NB4 (cell line): ENCODE data around the gene GABRA5.
"Not testable (repeated sequence)": the region's sequence is repeated elsewhere in the genome, so short reads cannot be mapped to it uniquely, and the experiment has no call there.

Experiments used
- DNase-seq: peaks from one replicate; pipeline ENCODE4 v3.0.0; 2010; ENCODE audit warnings: low read depth
- H3K4me3 ChIP-seq: one replicate; pipeline ENCODE4 v1.5.1; 2011; ENCODE audit warnings: mild to moderate bottlenecking, low read depth, low read length, moderate library complexity
- CTCF ChIP-seq: IDR thresholded peaks from one replicate; pipeline ENCODE4 v1.5.1; 2012; ENCODE audit warnings: low read depth, low read length
- MAX ChIP-seq: IDR thresholded peaks from 2 replicates; pipeline ENCODE4 v1.6.1; 2011; ENCODE audit warnings: low read depth, low read length
- MYC ChIP-seq: IDR thresholded peaks from 2 replicates; pipeline ENCODE4 v1.6.1; 2011; ENCODE audit warnings: low read depth, low read length
- POLR2A ChIP-seq: IDR thresholded peaks from 2 replicates; pipeline ENCODE4 v1.6.1; 2011; ENCODE audit warnings: mild to moderate bottlenecking; ENCODE audit not compliant: insufficient read length; ENCODE audit errors: extremely low read depth

GABRA5 gene

DNA sequence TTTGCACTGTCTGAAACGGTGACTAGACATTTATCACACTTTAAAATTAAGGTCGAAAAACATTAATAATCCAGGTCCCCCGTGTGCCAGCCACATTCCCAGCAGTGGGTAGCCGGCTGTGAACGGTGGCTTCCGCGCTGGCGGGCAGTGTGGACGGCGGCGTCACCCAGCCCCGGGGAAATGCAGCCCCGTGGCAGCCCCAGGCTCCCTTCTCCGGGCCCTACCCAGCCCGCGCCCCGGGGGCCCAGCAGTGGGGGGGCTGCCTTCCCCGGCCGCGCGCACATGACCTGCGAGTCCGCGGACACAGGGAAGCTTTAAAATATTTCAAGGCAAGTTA, 25.3 kb downstream of the GABRA5 start:
- TF ChIP-seq MAX (no peak), MYC (no peak), POLR2A (no peak), CTCF (no peak)
- DNase-seq: no peak
- no peak overlapping the region for H3K4me3 ChIP-seq

- H3K4me3 ChIP-seq: no peak overlapping the region
- TF ChIP-seq CTCF (no peak), MAX (no peak), POLR2A (no peak), MYC (no peak)
- no peak for DNase-seq
Measured at GRCh38 chr15:26892678-26893077, 25.8 kb downstream of the GABRA5 start.

DNA sequence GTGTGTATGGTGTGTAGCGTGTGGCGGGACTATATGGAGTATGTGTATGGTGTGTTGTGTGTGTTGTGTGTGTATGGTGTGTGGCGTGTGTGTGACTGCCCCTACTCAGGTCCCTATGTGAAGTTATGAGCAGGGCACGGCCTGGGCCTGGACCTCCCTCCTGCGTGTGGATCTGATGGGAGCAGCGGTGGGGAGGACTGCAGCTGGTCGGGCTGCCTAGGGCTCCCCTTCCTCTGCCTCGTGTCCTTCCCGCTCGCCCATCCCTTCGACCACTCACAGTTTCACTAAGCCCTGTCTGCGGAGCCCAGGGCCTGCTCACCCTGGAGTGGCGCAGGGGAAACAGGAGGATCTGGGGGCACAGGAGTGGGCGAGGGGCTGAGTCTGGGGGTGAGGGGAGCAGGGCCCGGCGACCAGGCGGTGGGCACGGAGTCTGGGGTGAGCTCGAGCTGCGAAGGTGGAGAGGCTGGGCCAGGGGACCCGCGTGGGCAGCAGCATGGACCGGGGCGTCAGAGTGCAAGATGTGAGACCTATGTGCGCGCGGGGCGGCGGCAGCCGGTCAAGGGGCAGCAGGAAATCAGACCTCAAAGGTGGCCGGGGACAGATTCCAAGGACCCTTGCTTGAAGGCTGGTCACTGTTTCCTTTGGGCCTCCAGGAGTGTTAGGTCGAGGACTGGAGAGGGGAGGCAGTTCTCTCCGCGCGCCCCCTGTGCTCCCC, 26.6 kb downstream of the GABRA5 start:
- DNase-seq: no peak
- no peak for TF ChIP-seq POLR2A
- no peak for TF ChIP-seq MAX
- no peak for TF ChIP-seq MYC
- no peak for TF ChIP-seq CTCF
- no peak overlapping the region for H3K4me3 ChIP-seq

- TF ChIP-seq MYC (no peak), CTCF (no peak), POLR2A (no peak), MAX (no peak)
- no peak for DNase-seq
Measured at GRCh38 chr15:26894181-26894580, 27.3 kb downstream of the GABRA5 start.

DNA sequence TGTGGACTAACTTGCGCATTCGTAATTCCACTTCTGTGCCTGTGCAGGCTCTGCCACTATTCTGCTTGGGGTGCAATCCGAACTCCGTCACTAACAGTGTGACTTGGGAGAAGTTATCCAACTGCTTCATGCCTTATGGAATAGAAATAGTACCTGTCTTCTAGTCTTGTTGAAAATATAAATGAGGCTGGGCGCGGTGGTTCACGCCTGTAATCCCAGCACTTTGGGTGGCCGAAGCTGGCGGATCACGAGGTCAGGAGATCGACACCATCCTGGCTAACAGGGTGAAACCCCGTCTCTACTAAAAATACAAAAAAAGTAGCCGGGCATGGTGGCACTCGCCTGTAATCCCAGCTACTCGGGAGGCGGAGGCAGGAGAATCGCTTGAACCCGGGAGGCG, 28.5 kb downstream of the GABRA5 start:
- DNase-seq, H3K4me3 ChIP-seq: not testable (repeated sequence)

More at GRCh38 chr15:26894181-26894580, 27.3 kb downstream of the GABRA5 start:
- no peak overlapping the region for H3K4me3 ChIP-seq

- no peak for TF ChIP-seq POLR2A
Measured at GRCh38 chr15:26899658-26900057, 32.8 kb downstream of the GABRA5 start.

DNA sequence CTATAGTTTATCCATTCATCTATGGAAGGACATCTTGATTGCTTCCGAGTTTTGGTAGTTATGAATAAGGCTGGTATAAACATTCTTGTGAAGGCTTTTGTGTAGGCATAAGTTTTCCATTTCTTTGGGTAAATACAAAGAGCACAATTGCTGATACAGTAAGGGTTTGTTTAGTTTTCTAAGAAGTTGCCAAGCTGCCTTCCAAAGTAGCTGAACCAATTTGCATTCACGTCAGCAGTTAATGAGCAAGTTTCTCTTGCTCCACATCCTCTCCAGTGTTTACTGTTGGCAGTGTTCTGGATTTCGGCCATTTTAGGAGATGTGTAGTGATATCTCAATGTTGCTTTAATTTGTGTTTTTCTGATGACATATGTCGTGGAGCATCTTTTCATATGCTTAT, 34.2 kb downstream of the GABRA5 start:
- no peak for TF ChIP-seq CTCF
- TF ChIP-seq MAX: no peak
- no peak for TF ChIP-seq MYC
- TF ChIP-seq POLR2A: no peak
- H3K4me3 ChIP-seq: no peak overlapping the region
- DNase-seq: no peak

More at GRCh38 chr15:26899658-26900057, 32.8 kb downstream of the GABRA5 start:
- no peak overlapping the region for H3K4me3 ChIP-seq
- no peak for DNase-seq
